GM12891 (cell line): ENCODE results near the gene TUBB3.
"Not testable (repeated sequence)": the region's sequence is repeated elsewhere in the genome, so short reads cannot be mapped to it uniquely, and the experiment has no call there.

ENCODE experiments used
- PAX5 ChIP-seq: IDR thresholded peaks from 2 replicates; pipeline ENCODE4 v1.6.1; 2011; ENCODE audit warnings: low read length, moderate library complexity, mild to moderate bottlenecking; ENCODE audit not compliant: insufficient read depth, severe bottlenecking
- POLR2A ChIP-seq: IDR thresholded peaks from 2 replicates; pipeline ENCODE4 v1.6.1; 2011; ENCODE audit warnings: low read depth, low read length, control low read depth
- POLR2AphosphoS5 ChIP-seq: IDR thresholded peaks from 2 replicates; pipeline ENCODE4 v1.6.1; 2011; ENCODE audit warnings: low read depth, low read length, control low read depth
- SPI1 ChIP-seq: IDR thresholded peaks from 2 replicates; pipeline ENCODE4 v1.6.1; 2011; ENCODE audit warnings: low read depth, low read length, control low read depth
- TAF1 ChIP-seq: IDR thresholded peaks from 2 replicates; pipeline ENCODE4 v1.6.1; 2011; ENCODE audit warnings: low read depth, low read length, control low read depth

DNA sequence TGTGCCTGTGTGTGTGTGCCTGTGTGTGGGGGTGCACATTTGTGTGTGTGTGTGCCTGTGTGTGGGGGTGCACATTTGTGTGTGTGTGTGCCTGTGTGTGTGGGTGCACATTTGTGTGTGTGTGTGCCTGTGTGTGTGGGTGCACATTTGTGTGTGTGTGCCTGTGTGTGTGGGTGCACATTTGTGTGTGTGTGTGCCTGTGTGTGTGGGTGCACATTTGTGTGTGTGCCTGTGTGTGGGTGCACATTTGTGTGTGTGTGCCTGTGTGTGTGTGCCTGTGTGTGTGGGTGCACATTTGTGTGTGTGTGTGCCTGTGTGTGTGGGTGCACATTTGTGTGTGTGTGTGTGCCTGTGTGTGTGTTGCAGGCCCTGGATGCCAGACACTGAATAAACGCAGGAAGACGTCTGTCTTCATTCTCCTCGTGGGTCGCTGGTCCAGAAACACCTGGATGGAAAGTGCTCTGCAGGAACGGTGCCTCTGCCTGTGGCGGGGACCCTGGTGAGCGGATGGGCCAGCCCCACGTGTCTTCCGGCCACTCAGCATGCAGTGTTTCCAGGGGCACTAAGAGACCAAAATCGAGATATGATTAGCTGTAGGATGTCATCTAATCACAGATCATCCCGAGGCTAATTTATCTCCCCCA is 8.4 kb upstream of the TUBB3 start:
- not testable (repeated sequence) for TF ChIP-seq POLR2A, POLR2AphosphoS5, SPI1, TAF1, PAX5
